HCT116 (cell line): ENCODE measurements around the gene KANK4.

Source experiments
- CEBPB ChIP-seq: IDR thresholded peaks from 2 replicates; pipeline ENCODE4 v1.6.1; 2012; ENCODE audit warnings: low read depth
- POLR2A ChIP-seq: IDR thresholded peaks from 2 replicates; pipeline ENCODE4 v1.7.0; 2011; ENCODE audit warnings: borderline replicate concordance; ENCODE audit not compliant: insufficient read depth, insufficient read length; ENCODE audit errors: extremely low read depth
- TF ChIP-seq, protein P1 (sequence below), 3 experiments: fragments of 200-600 bp in 1 of 3; sonication (generic) in 1 of 3; IDR thresholded peaks in 2 of 3; conservative IDR thresholded peaks in 1 of 3; 2 replicates each; pipeline ENCODE4 v1.5.1; 2012 to 2017; ENCODE audit warnings: low read depth in 2 of 3, low read length in 2 of 3, antibody characterized with exemption in 1 of 3, borderline replicate concordance in 1 of 3, control low read depth in 1 of 3, mild to moderate bottlenecking in 1 of 3, mixed read lengths in 1 of 3, mixed run types in 1 of 3, moderate library complexity in 1 of 3; ENCODE audit not compliant: insufficient read depth in 1 of 3

DNA sequence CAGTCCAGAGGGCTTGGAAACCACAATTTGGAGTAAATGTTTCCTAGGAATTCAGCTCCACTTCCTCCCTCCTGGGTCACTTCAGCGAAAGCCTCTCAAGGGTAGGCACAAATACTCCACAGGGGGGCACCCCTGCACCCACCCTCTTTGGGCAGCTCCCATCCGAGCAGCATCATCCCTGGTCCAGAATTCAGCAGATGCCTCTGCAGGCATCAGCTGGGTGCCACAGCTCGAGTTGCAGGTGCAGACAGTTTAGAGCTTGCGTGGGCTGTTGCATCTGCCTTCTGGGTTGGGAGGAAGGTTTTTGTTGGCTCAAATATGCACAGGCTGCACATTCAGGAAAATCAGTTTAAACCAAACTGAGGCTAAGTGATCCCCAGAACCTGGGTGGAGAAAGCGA is 25.0 kb downstream of the KANK4 start:
- TF ChIP-seq, protein P1, sequence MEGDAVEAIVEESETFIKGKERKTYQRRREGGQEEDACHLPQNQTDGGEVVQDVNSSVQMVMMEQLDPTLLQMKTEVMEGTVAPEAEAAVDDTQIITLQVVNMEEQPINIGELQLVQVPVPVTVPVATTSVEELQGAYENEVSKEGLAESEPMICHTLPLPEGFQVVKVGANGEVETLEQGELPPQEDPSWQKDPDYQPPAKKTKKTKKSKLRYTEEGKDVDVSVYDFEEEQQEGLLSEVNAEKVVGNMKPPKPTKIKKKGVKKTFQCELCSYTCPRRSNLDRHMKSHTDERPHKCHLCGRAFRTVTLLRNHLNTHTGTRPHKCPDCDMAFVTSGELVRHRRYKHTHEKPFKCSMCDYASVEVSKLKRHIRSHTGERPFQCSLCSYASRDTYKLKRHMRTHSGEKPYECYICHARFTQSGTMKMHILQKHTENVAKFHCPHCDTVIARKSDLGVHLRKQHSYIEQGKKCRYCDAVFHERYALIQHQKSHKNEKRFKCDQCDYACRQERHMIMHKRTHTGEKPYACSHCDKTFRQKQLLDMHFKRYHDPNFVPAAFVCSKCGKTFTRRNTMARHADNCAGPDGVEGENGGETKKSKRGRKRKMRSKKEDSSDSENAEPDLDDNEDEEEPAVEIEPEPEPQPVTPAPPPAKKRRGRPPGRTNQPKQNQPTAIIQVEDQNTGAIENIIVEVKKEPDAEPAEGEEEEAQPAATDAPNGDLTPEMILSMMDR (IDR thresholded peaks at IDR 0.05 in 2 of 3, conservative IDR thresholded peaks at IDR 0.05 in 1 of 3; ENCODE audit: borderline replicate concordance in 1 of 3, insufficient read depth in 1 of 3, low read depth in 2 of 3, low read length in 2 of 3): peak; percentile 31 to 36 (median 33); a peak in 4 of 6 replicates
- TF ChIP-seq CEBPB (no peak), POLR2A (no peak)
